NCI-H2081 (cell line): ENCODE results near the gene LAMB4.
A peak's percentile ranks its signal among the peaks of the same experiment; 100 is the strongest.

Source experiments
- DNase-seq, 2 experiments: peaks; one replicate each; lab custom pipeline; 2025; lab: John Stamatoyannopoulos, UW

The LAMB4 gene

GRCh38 chr7:108130261-108130660, at the start of gene LAMB4:
Gene LAMB4 (minus strand): TSS chr7:108130361. CDS start chr7:108123164, 7,197 bp downstream.
- no peak for DNase-seq

- DNase-seq, result peak; percentile 97 to 100
Observed at GRCh38 chr7:108178398-108178797, 48.2 kb upstream of the LAMB4 start.

- no peak for DNase-seq
Observed at GRCh38 chr7:108171164-108171563, 41.0 kb upstream of the LAMB4 start.

GRCh38 chr7:108170251-108170650, 40.1 kb upstream of the LAMB4 start:
- no peak for DNase-seq

GRCh38 chr7:108167460-108167859, 37.3 kb upstream of the LAMB4 start:
- DNase-seq, result peak in 1 of 2 experiments; percentile 36

- DNase-seq, result no peak
Observed at GRCh38 chr7:108166687-108167086, 36.5 kb upstream of the LAMB4 start.

- DNase-seq, result no peak
Observed at GRCh38 chr7:108165723-108166122, 35.6 kb upstream of the LAMB4 start.

- DNase-seq, result no peak
Observed at GRCh38 chr7:108164946-108165345, 34.8 kb upstream of the LAMB4 start.

GRCh38 chr7:108164342-108164741, 34.2 kb upstream of the LAMB4 start:
- DNase-seq, result no peak

- no peak for DNase-seq
Observed at GRCh38 chr7:108158776-108159175, 28.6 kb upstream of the LAMB4 start.

- no peak for DNase-seq
Observed at GRCh38 chr7:108157606-108158335, 27.6 kb upstream of the LAMB4 start.

GRCh38 chr7:108156897-108157605, 26.9 kb upstream of the LAMB4 start:
- no peak for DNase-seq

- no peak for DNase-seq
Observed at GRCh38 chr7:108152198-108152597, 22.0 kb upstream of the LAMB4 start.

- DNase-seq, result no peak
Observed at GRCh38 chr7:108149908-108150307, 19.7 kb upstream of the LAMB4 start.

- no peak for DNase-seq
Observed at GRCh38 chr7:108149119-108149518, 19.0 kb upstream of the LAMB4 start.

- peak; percentile 74 to 82 for DNase-seq
Observed at GRCh38 chr7:108147031-108147563, 16.9 kb upstream of the LAMB4 start.

GRCh38 chr7:108146070-108146842, 16.1 kb upstream of the LAMB4 start:
- peak; percentile 80 to 81 for DNase-seq

GRCh38 chr7:108145401-108145800, 15.2 kb upstream of the LAMB4 start:
- no peak for DNase-seq

- no peak for DNase-seq
Observed at GRCh38 chr7:108144931-108145330, 14.8 kb upstream of the LAMB4 start.

GRCh38 chr7:108143658-108144420, 13.7 kb upstream of the LAMB4 start:
- no peak for DNase-seq

GRCh38 chr7:108142675-108143259, 12.6 kb upstream of the LAMB4 start:
- no peak for DNase-seq
